ENCODE measurements around the gene MLPH.
"Not testable (repeated sequence)": the region's sequence is repeated elsewhere in the genome, so short reads cannot be mapped to it uniquely, and the experiment has no call there.

MLPH gene

DNA sequence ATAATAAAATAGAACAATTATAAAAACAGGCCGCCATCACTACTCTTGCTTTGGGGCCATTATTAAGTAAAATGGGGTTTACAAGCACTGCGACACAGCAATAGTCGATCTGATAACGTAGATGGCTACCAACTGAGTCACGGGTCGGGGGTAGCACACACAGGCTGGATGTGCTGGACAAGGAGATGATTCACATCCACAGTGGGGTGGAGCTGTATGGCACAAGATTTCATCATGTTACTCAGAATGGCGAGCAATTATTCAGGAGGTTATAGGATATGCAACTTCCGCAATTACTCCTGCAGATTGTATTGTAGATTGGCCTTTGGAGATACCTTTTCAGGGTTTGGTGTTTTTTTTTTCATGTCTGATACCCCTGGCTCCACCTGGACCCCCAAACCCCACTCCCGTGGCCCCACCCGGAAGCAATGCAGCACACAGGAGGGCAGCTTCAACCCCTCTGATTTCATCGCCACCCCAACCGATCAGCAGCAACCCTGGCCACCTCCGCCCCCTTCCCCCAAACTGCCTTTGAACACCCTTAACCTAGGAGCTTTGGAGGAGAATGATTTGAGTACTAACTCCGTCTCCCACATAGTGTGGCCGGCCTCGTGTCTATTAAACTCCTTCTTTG is 21.4 kb upstream of the MLPH start:
- Histone ChIP-seq H2AFZ (ENCODE audit: low read depth, low read length) (no peak overlapping the region), H4K20me1 (ENCODE audit: insufficient read depth, low read length) (no peaks in the 10 kb centered on the region), H3K4me1 (ENCODE audit: insufficient read depth, low read length) (no peaks in the 10 kb centered on the region), H3K4me2 (ENCODE audit: insufficient read depth, low read length) (no peak overlapping the region), H3K9ac (ENCODE audit: low read depth, low read length) (no peak overlapping the region), H3K27me3 (ENCODE audit: insufficient read depth, low read length, poor library complexity) (no peaks in the 10 kb centered on the region), H3K4me3 (ENCODE audit: low read depth in 1 of 2, low read length in 2 of 2) (no peak overlapping the region), H3K79me2 (ENCODE audit: insufficient read depth, low read length) (no peaks in the 10 kb centered on the region), H3K9me3 (ENCODE audit: insufficient read depth, low read length, severe bottlenecking) (no peaks in the 10 kb centered on the region), H3K27ac (ENCODE audit: low read length) (no peak overlapping the region), H3K36me3 (ENCODE audit: insufficient read depth, low read length) (no peaks in the 10 kb centered on the region)
- DNase-seq, result no peak
- no peak for ATAC-seq (ENCODE audit: insufficient read depth, low read depth)
- TF ChIP-seq EZH2 (IDR thresholded peaks at IDR 0.05; ENCODE audit: borderline replicate concordance, low read depth, low read length, severe bottlenecking), result no peak
- TF ChIP-seq, protein P1, sequence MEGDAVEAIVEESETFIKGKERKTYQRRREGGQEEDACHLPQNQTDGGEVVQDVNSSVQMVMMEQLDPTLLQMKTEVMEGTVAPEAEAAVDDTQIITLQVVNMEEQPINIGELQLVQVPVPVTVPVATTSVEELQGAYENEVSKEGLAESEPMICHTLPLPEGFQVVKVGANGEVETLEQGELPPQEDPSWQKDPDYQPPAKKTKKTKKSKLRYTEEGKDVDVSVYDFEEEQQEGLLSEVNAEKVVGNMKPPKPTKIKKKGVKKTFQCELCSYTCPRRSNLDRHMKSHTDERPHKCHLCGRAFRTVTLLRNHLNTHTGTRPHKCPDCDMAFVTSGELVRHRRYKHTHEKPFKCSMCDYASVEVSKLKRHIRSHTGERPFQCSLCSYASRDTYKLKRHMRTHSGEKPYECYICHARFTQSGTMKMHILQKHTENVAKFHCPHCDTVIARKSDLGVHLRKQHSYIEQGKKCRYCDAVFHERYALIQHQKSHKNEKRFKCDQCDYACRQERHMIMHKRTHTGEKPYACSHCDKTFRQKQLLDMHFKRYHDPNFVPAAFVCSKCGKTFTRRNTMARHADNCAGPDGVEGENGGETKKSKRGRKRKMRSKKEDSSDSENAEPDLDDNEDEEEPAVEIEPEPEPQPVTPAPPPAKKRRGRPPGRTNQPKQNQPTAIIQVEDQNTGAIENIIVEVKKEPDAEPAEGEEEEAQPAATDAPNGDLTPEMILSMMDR (IDR thresholded peaks at IDR 0.05; ENCODE audit: borderline replicate concordance, extremely low read depth, low read length, poor library complexity, severe bottlenecking), result no peak

DNA sequence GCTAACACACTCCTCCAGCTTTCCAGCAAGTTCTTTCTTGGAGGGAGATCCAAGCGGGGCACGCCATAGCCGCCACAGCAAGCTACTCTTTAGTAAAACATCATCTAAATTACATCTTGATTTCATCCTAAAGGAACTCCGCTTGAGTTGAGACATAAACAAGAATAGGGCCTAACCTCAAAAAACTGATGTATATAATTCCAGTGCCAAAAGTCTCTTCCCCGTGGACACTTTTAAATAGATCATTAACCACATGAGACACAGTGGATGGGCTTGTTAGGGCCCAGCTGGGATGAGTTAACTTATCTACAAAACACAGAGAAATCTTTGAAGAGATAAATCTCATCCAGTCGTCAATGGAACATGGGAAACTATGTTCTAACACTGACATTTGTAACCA is 20.8 kb upstream of the MLPH start:
- DNase-seq, result no peak
- H3K4me2 ChIP-seq (ENCODE audit: insufficient read depth, low read length), result no peak overlapping the region
- no peaks in the 10 kb centered on the region for H3K4me1 ChIP-seq (ENCODE audit: insufficient read depth, low read length)
- no peak overlapping the region for H3K27ac ChIP-seq (ENCODE audit: low read length)
- no peak for ATAC-seq (ENCODE audit: insufficient read depth, low read depth)
- no peak overlapping the region for H2AFZ ChIP-seq (ENCODE audit: low read depth, low read length)
- no peaks in the 10 kb centered on the region for H3K36me3 ChIP-seq (ENCODE audit: insufficient read depth, low read length)
- H3K4me3 ChIP-seq (ENCODE audit: low read depth in 1 of 2, low read length in 2 of 2), result no peak overlapping the region
- TF ChIP-seq, protein P1 (IDR thresholded peaks at IDR 0.05; ENCODE audit: borderline replicate concordance, extremely low read depth, low read length, poor library complexity, severe bottlenecking), result no peak
- TF ChIP-seq EZH2 (IDR thresholded peaks at IDR 0.05; ENCODE audit: borderline replicate concordance, low read depth, low read length, severe bottlenecking), result no peak
- no peaks in the 10 kb centered on the region for H3K27me3 ChIP-seq (ENCODE audit: insufficient read depth, low read length, poor library complexity)
- H3K79me2 ChIP-seq (ENCODE audit: insufficient read depth, low read length), result no peaks in the 10 kb centered on the region
- no peak overlapping the region for H3K9ac ChIP-seq (ENCODE audit: low read depth, low read length)
- H3K9me3 ChIP-seq (ENCODE audit: insufficient read depth, low read length, severe bottlenecking), result no peaks in the 10 kb centered on the region
- no peaks in the 10 kb centered on the region for H4K20me1 ChIP-seq (ENCODE audit: insufficient read depth, low read length)

DNA sequence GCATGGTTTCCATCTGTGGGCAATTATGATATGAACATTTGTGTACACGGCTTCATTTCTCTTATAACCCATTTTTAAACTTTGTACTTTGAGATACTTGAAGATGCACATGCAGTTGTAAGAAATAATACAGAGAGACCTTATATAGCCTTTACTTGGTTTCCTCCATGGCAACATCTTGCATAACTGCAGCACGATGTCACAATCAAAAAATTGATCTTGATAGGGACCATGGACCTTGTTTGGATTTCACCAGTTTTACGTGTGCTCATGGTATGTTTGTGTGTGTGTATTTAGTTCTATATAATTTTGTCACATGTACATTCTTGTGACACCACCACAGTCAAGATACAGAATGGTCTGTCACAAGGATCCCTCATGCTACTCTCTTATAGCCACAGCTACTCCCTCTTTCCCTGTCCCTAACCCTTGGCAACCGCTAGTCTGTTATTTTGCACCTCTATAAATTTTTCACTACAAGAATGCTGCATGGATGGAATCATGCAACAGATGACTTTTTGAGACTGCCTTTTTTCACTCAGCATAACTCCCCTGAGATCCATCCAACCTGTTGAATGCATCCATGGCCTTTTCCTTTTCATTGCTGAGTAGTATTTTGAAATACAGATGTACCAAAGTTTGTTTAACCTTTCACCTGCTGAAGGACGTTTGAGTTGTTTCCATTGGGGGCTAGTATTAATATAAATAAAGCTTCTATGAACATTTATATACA is 19.4 kb upstream of the MLPH start:
- no peaks in the 10 kb centered on the region for H3K79me2 ChIP-seq (ENCODE audit: insufficient read depth, low read length)
- H3K27me3 ChIP-seq (ENCODE audit: insufficient read depth, low read length, poor library complexity), result no peaks in the 10 kb centered on the region
- TF ChIP-seq, protein P1 (IDR thresholded peaks at IDR 0.05; ENCODE audit: borderline replicate concordance, extremely low read depth, low read length, poor library complexity, severe bottlenecking), result no peak
- TF ChIP-seq EZH2 (IDR thresholded peaks at IDR 0.05; ENCODE audit: borderline replicate concordance, low read depth, low read length, severe bottlenecking), result no peak

DNA sequence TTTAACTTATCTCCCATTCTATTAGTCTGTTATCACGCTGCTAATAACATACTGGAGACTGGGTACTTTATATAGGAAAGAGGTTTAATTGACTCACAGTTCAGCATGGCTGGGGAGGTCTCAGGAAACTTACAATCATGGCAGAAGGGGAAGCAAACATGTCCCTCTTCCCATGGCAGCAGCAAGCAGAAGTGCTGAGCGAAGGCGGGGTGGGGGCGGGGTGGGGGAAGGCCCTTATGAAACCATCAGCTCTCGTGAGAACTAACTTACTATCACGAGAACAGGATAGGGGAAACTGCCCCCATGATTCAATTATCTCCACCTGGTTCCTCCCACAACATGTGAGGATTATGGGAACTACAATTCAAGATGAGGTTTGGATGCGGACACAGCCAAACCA is 17.6 kb upstream of the MLPH start:
- not testable (repeated sequence) for H3K36me3 ChIP-seq (ENCODE audit: insufficient read depth, low read length); DNase-seq; H3K27ac ChIP-seq (ENCODE audit: low read length); H2AFZ ChIP-seq (ENCODE audit: low read depth, low read length); H3K79me2 ChIP-seq (ENCODE audit: insufficient read depth, low read length); H3K4me1 ChIP-seq (ENCODE audit: insufficient read depth, low read length); ATAC-seq (ENCODE audit: insufficient read depth, low read depth); H3K27me3 ChIP-seq (ENCODE audit: insufficient read depth, low read length, poor library complexity); H3K9me3 ChIP-seq (ENCODE audit: insufficient read depth, low read length, severe bottlenecking); H4K20me1 ChIP-seq (ENCODE audit: insufficient read depth, low read length); H3K4me2 ChIP-seq (ENCODE audit: insufficient read depth, low read length); H3K9ac ChIP-seq (ENCODE audit: low read depth, low read length); H3K4me3 ChIP-seq (ENCODE audit: low read depth in 1 of 2, low read length in 2 of 2)

More for the DNA sequence above, 19.4 kb upstream of the MLPH start:
- no peak for DNase-seq
- Histone ChIP-seq H3K9ac (ENCODE audit: low read depth, low read length) (no peak overlapping the region), H2AFZ (ENCODE audit: low read depth, low read length) (no peak overlapping the region), H3K4me1 (ENCODE audit: insufficient read depth, low read length) (no peaks in the 10 kb centered on the region), H3K4me3 (ENCODE audit: low read depth in 1 of 2, low read length in 2 of 2) (no peak overlapping the region), H4K20me1 (ENCODE audit: insufficient read depth, low read length) (no peaks in the 10 kb centered on the region), H3K27ac (ENCODE audit: low read length) (no peak overlapping the region), H3K4me2 (ENCODE audit: insufficient read depth, low read length) (no peak overlapping the region), H3K9me3 (ENCODE audit: insufficient read depth, low read length, severe bottlenecking) (no peaks in the 10 kb centered on the region), H3K36me3 (ENCODE audit: insufficient read depth, low read length) (no peaks in the 10 kb centered on the region)
- ATAC-seq (ENCODE audit: insufficient read depth, low read depth), result no peak

Measured in DND-41 (cell line).